ENCODE measurements around the gene TRPC1. TPM values are rescaled to one million over a fixed set of nuclear protein-coding genes. Genes with fewer than 3 reads are reported as not detected.

Gene TRPC1
- total and polyA plus RNA-seq, 7 donors, result 0.41 to 2.1 (median 0.78) TPM

- H3K4me1 ChIP-seq, result no peaks in the 10 kb centered on the region
- H3K27ac ChIP-seq, result no peak overlapping the region
- ATAC-seq (no peak), DNase-seq (no peak)
- H3K36me3 ChIP-seq (ENCODE audit: insufficient read depth in 1 of 2, low read depth in 1 of 2), result no peaks in the 10 kb centered on the region
- intact Hi-C loops (cut with DNase I), result no loop called here
- no peaks in the 10 kb centered on the region for H3K27me3 ChIP-seq (ENCODE audit: insufficient read depth in 3 of 3, low read length in 2 of 3)
- no peak overlapping the region for H3K4me3 ChIP-seq
- WGBS, 3 donors, result 90 to 100% (median 90%) methylated on average over 1 of the region's 1 CpG
- TF ChIP-seq CTCF (IDR thresholded peaks at IDR 0.05), result no peak
- no peaks in the 10 kb centered on the region for H3K9me3 ChIP-seq
These were observed 71.5 kb downstream of the TRPC1 start for GRCh38 chr3:142795332-142795731.

- DNase-seq (no peak), ATAC-seq (no peak)
- Histone ChIP-seq H3K36me3 (ENCODE audit: insufficient read depth in 1 of 2, low read depth in 1 of 2) (no peaks in the 10 kb centered on the region), H3K9me3 (no peaks in the 10 kb centered on the region), H3K4me3 (no peak overlapping the region), H3K27me3 (ENCODE audit: insufficient read depth in 3 of 3, low read length in 2 of 3) (no peaks in the 10 kb centered on the region), H3K4me1 (no peaks in the 10 kb centered on the region), H3K27ac (no peak overlapping the region)
- intact Hi-C loops (cut with DNase I), result no loop called here
- no peak for TF ChIP-seq CTCF (IDR thresholded peaks at IDR 0.05)
- WGBS, 3 donors, result 84 to 88% (median 87%) methylated on average over 2 of the region's 2 CpGs
These were observed 73.0 kb downstream of the TRPC1 start for GRCh38 chr3:142796823-142797222.

DNA sequence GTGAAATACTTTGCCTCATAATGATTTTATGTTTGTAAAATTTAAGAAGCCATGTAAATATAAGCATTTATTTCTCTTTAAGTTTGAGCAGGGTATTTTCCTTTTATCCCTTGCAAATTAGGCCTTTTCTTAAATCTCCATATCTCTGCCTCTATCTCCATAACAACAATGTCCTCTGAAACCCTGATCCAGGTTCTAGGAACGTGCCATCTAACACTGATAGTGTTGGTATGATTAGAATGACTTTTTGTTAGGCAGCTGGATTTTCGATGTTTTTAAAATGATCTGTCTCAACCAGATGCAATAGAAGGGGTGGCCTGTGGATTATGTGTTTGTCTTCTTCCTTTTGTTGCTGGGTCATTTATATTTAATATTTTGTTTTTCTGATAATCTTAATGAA is 77.9 kb downstream of the TRPC1 start:
- Histone ChIP-seq H3K36me3 (ENCODE audit: insufficient read depth in 1 of 2, low read depth in 1 of 2) (peaks cover 0 to 6% of the 10 kb centered on the region in 2 donors), H3K27ac (no peak overlapping the region), H3K27me3 (ENCODE audit: insufficient read depth in 3 of 3, low read length in 2 of 3) (no peaks in the 10 kb centered on the region), H3K9me3 (no peaks in the 10 kb centered on the region), H3K4me1 (no peaks in the 10 kb centered on the region), H3K4me3 (no peak overlapping the region)
- no peak for ATAC-seq
- 88 to 91% (median 89%) methylated on average over 2 of the region's 2 CpGs for WGBS, 3 donors
- DNase-seq, result no peak
- no peak for TF ChIP-seq CTCF (IDR thresholded peaks at IDR 0.05)
- intact Hi-C loops (cut with DNase I), result no loop called here

- H3K4me1 ChIP-seq, result no peaks in the 10 kb centered on the region
- no peak for DNase-seq
- H3K27ac ChIP-seq, result no peak overlapping the region
- ATAC-seq, result no peak
- H3K36me3 ChIP-seq (ENCODE audit: insufficient read depth in 1 of 2, low read depth in 1 of 2), result peaks cover 0 to 6% of the 10 kb centered on the region in 2 donors
- 69 to 82% (median 78%) methylated on average over 1 of the region's 1 CpG for WGBS, 3 donors
- intact Hi-C loops (cut with DNase I), result no loop called here
- no peak overlapping the region for H3K4me3 ChIP-seq
- no peak for TF ChIP-seq CTCF (IDR thresholded peaks at IDR 0.05)
- no peaks in the 10 kb centered on the region for H3K27me3 ChIP-seq (ENCODE audit: insufficient read depth in 3 of 3, low read length in 2 of 3)
- H3K9me3 ChIP-seq, result no peaks in the 10 kb centered on the region
These were observed 79.1 kb downstream of the TRPC1 start for GRCh38 chr3:142802891-142803290.

Measured in psoas muscle (tissue), 8 donors.